DMS 273 (cell line): Measurements from ENCODE around the gene ANXA5.
"Not testable (repeated sequence)": the region's sequence is repeated elsewhere in the genome, so short reads cannot be mapped to it uniquely, and the experiment has no call there.

Source experiments
- DNase-seq: peaks from one replicate; lab custom pipeline; 2025; ENCODE audit not compliant: unreplicated experiment; lab: John Stamatoyannopoulos, UW

Gene ANXA5

GRCh38 chr4:121696581-121697461 is at the start of gene ANXA5:
ANXA5 (minus strand) TSS chr4:121696980; CDS start chr4:121696589, 391 bp downstream.
- peak; percentile 88 for DNase-seq

DNA sequence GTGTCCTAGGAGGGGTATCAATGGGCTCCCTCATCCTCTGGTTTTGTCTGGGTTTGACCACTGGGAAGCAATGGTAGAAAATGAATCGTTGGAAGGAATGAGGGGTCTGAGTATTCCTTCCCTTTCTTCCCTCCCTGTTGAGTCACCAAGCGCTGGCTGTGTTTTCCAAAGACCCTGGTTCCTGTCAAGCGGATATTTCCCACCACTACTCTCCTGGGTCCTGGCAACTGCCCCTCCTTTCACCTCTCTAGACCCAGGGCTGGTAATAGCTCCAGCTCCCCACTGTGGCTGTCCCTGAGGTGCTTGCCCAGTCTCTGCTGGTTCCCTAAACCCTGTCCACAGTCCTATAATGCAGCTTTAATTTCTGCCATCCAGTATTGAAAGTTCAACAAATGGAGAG is 46.0 kb upstream of the ANXA5 start:
- no peak for DNase-seq

- DNase-seq = no peak
These were observed 45.0 kb upstream of the ANXA5 start for GRCh38 chr4:121741751-121742150.

GRCh38 chr4:121740796-121741409 is 44.1 kb upstream of the ANXA5 start:
- DNase-seq = no peak

- no peak for DNase-seq
These were observed 42.8 kb upstream of the ANXA5 start for GRCh38 chr4:121739575-121739974.

DNA sequence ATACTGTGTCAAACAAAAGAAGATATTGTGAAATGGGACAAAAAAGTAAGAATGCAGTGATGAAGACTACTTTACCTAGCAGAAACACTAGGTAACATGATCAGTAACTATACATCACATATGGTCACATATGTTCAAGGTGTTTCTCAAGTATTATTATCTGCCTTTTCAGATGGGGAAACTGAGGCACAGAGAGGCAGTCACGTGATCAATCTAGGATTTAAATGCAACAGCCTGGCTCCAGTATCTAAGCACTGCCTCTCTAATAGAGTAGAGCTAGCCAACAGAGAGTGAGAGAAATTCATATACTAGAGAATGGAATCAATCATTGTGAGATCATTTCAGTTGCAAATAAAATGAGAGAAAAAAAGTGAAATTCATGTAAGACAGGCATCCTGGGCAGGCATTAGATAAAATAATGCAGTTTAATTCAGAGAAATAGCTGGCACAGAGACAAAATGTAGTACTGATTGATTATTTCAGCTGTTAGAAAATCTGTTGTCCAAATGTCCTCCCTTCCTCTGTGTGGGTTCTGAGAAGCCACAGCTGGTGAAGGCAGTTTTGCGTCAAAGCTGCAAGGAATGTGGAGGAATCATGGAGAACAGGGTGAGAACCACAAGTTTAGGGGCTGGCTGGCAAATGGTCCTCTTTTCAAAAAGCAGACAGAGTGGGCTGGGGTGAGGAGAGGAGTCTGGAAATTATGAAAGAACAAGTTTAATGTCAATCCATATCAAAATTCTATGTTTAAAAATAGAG is 42.2 kb upstream of the ANXA5 start:
- DNase-seq = no peak

- no peak for DNase-seq
These were observed 41.2 kb upstream of the ANXA5 start for GRCh38 chr4:121737846-121738554.

DNA sequence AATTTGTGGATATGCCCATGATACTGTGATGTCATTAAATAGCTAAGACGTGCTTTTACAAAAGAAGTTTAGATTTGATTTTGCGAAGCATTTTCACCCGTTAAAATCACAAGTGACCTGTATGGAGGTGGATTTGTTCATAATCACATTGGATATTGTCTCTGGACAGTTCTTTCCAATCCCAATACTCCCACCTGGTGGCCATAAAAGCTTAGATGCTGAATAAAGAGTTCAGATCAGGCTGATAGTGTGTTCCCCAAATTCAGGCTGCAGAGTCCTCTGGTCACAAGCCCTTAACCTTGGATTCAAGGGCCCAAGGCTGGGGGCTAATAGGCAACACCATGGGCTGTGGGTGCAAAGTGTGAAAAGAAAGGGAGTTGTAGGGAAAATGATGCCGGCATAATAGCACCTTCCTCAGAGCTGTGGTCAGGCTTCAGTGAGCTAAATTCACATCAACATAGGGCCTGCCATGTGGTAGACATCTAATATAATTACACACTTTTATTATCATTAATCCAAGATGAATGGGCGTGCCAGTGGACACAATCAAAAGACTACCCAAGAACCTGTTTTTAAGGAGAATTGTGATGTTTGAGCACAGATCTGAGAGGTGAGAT is 40.1 kb upstream of the ANXA5 start:
- DNase-seq = peak; percentile 64

GRCh38 chr4:121734571-121734970 is 37.8 kb upstream of the ANXA5 start:
- DNase-seq = no peak

DNA sequence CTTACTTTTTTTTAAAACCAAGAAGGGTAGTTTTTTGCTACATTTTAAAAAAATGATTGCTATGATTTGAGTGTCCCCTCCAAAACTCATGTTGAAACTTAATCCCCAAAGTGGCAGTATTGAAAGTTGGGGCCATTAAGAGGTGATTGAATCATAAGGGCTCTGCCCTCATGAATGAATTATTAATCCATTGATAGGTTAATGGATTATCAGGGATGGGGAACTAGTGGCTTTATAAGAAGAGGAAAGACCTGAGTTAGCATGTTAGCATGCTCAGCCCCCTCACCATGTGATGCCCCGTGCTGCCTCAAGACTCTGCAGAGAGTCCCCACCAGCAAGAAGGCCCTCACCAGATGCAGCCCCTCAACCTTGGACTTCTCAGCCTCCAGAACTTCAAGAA is 37.2 kb upstream of the ANXA5 start:
- DNase-seq = no peak

GRCh38 chr4:121729753-121730152 is 33.0 kb upstream of the ANXA5 start:
- not testable (repeated sequence) for DNase-seq

GRCh38 chr4:121728798-121729226 is 32.0 kb upstream of the ANXA5 start:
- DNase-seq = no peak

DNA sequence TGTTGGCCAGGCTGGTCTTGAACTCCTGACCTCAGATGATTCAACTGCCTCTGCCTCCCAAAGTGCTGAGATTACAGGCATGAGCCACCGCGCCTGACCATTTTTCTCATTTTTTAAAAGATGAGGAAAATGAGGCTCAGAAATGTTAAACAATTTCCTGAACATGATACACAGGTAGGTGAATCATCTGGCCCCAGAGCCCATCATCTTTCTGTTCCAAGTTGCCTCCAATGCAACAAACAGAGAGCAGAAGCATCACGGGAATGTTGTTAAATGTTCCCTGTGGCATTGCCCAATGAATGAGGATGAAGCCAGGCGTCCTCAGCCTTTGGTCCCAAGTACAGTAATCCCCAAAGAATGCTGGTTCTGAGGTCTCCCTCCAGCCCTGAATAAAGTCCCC is 31.3 kb upstream of the ANXA5 start:
- no peak for DNase-seq

GRCh38 chr4:121726642-121727268 is 30.0 kb upstream of the ANXA5 start:
- peak; percentile 59 for DNase-seq

DNA sequence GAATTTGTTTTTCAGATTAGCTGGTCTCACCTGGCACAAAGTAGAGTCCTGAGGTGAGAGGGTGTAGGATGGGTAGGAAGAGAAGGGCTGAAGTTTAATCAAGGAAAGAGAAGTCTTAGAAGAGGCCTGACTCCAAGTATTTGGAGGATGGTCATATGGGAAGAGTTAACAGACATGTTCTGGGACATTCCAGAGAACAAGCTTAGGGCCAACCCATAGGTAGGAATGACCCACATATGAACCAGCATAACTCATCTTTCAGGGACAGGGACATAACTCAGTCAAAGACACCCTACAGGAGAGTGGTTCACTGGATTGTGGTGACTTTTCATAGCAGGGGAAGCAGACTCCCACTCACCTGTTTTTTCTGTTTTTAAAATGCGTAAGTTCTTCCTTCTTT is 27.9 kb upstream of the ANXA5 start:
- no peak for DNase-seq

DNA sequence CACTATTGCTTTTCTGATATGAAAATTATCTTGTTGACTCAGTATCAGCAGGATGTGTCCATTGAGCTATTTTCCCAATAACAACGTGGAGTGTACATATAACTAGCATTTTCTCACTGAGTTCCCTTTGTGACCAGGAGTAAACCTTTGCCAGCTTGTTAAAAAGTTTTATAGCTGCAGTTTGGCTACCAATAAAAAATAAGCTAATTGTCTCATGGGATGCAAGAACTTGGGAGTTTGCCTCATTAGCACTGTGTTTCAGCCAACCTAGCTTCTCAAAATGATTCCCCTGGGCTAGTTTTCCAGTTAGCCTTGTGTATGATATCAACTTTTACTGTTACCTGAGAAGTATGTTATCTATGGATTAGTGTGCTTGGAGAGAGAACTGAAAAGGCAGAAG is 24.9 kb upstream of the ANXA5 start:
- DNase-seq = no peak

DNA sequence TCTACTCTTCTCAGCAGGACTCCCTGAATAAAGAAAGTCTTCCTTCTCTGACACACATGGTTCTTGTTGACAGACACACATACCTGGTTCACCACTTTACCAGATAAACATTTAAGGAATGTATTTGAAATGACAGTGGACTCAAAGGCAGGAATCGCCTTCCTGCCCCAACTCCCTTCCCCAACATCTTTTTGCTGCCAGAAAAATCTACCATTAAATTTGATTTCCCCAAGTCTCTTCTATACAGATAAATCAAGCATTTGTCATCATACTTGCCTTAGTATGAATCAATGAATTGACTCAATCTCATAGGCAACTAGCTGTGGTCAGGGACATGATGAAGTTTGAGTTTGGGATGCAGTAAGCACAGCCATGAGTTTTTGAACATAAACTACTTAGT is 23.3 kb upstream of the ANXA5 start:
- no peak for DNase-seq

DNA sequence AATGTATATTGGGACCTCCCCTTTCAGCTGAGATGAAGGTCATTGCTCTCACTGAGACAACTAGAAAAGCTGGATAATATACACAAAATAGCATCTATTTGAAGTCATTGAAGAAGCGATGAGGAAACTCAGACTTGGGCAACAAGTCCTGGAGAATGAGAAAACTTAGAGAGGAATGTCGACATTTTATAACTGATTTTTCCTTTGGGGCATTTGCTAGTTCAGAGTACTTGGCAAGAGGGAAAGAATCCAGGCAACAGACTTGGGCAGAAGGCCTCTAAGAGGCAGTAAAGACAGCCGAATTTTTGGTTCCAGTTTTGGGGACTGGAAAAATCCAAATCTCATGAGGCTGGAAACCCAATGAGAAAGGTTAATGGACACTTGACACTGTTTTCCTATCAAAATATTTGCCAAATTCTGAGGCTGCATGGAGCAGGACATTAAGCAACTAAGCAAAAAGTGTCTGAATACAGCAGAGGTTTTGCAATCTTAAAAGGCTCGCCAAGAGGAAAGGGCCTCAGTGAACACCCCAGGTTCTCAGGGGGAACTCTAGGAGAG is 21.0 kb upstream of the ANXA5 start:
- no peak for DNase-seq

- DNase-seq = no peak
These were observed 17.8 kb upstream of the ANXA5 start for GRCh38 chr4:121714548-121714947.

GRCh38 chr4:121712783-121713182 is 16.0 kb upstream of the ANXA5 start:
- DNase-seq = no peak
